SK-N-SH (cell line): Measurements from ENCODE around the gene KCNQ4. TPM values are rescaled to one million over a fixed set of nuclear protein-coding genes. Genes with fewer than 3 reads are reported as not detected.

Experiments used
- CTCF ChIA-PET: fragments of 300-600, 350-600 bp; formaldehyde crosslinking; extraction: SDS; loops from one replicate; lab custom pipeline; 2021; lab: Yijun Ruan, JAX
- POLR2A ChIA-PET: fragments of 350-600 bp; sonication (Branson Sonifier 250); formaldehyde crosslinking; extraction: SDS; loops from one replicate; lab custom pipeline; 2020; ENCODE audit warnings: antibody characterized with exemption, inconsistent platforms; lab: Yijun Ruan, JAX
- DNase-seq: peaks from one replicate; pipeline ENCODE4 v3.0.0; 2012
- H2AFZ ChIP-seq: fragments of 200-600 bp; sonication (generic); 2 replicates; pipeline ENCODE4 v1.8.1; 2016; ENCODE audit warnings: antibody characterized with exemption, mild to moderate bottlenecking, low read depth
- H3F3A ChIP-seq: fragments of 200-600 bp; sonication (generic); replicated peaks from 2 replicates; pipeline ENCODE3; 2016; ENCODE audit warnings: antibody characterized with exemption, mild to moderate bottlenecking; ENCODE audit not compliant: insufficient read depth
- H3K27ac ChIP-seq, 2 experiments: fragments of 200-500 bp in 1 of 2; fragments of 200-600 bp in 1 of 2; sonication (Bioruptor generic) in 1 of 2; sonication (generic), shearing (Covaris generic) in 1 of 2; 2 replicates each; pipeline versions ENCODE4 v1.5.1 to v1.6.1; 2014 to 2016; ENCODE audit warnings: low read depth in 2 of 2, inconsistent platforms in 1 of 2, low read length in 1 of 2, mild to moderate bottlenecking in 1 of 2, mixed read lengths in 1 of 2
- H3K27me3 ChIP-seq: fragments of 200-600 bp; sonication (generic), shearing (Covaris generic); 2 replicates; pipeline ENCODE4 v1.6.1; 2016; ENCODE audit warnings: mixed run types; ENCODE audit not compliant: insufficient read depth
- H3K36me3 ChIP-seq, 2 experiments: fragments of 200-500 bp in 1 of 2; fragments of 200-600 bp in 1 of 2; sonication (Bioruptor generic) in 1 of 2; sonication (generic) in 1 of 2; replicated peaks in 1 of 2; 2 replicates each; pipeline versions ENCODE3 to v1.5.1; 2014 to 2016; ENCODE audit warnings: low read length in 1 of 2, mild to moderate bottlenecking in 1 of 2; ENCODE audit not compliant: insufficient read depth in 2 of 2, control insufficient read depth in 1 of 2
- H3K4me1 ChIP-seq, 2 experiments: fragments of 200-500 bp in 1 of 2; fragments of 200-600 bp in 1 of 2; sonication (Bioruptor generic) in 1 of 2; sonication (generic), shearing (Covaris generic) in 1 of 2; 2 replicates each; pipeline versions ENCODE4 v1.5.1 to v1.6.1; 2014 to 2016; ENCODE audit warnings: low read depth in 1 of 2, low read length in 1 of 2, mixed run types in 1 of 2; ENCODE audit not compliant: insufficient read depth in 2 of 2, control insufficient read depth in 1 of 2
- H3K4me2 ChIP-seq: fragments of 200-600 bp; sonication (generic), shearing (Covaris generic); 2 replicates; pipeline ENCODE4 v1.6.1; 2017; ENCODE audit warnings: mixed run types
- H3K4me3 ChIP-seq, 2 experiments: fragments of 200-500 bp in 1 of 2; fragments of 200-600 bp in 1 of 2; sonication (Bioruptor generic) in 1 of 2; sonication (generic), shearing (Covaris generic) in 1 of 2; 2 replicates each; pipeline versions ENCODE4 v1.5.1 to v1.8.1; 2014 to 2016; ENCODE audit warnings: low read depth in 2 of 2, inconsistent platforms in 1 of 2, low read length in 1 of 2, mild to moderate bottlenecking in 1 of 2, mixed read lengths in 1 of 2, moderate library complexity in 1 of 2
- H3K79me2 ChIP-seq: fragments of 200-600 bp; sonication (generic); 2 replicates; pipeline ENCODE4 v1.8.1; 2017; ENCODE audit warnings: mild to moderate bottlenecking; ENCODE audit not compliant: insufficient read depth
- H3K9ac ChIP-seq: fragments of 200-600 bp; sonication (generic); 2 replicates; pipeline ENCODE4 v1.6.1; 2017; ENCODE audit warnings: mixed run types
- H3K9me2 ChIP-seq: fragments of 200-600 bp; sonication (generic); 2 replicates; pipeline ENCODE4 v1.6.1; 2017; ENCODE audit warnings: mixed run types
- H3K9me3 ChIP-seq: fragments of 200-600 bp; sonication (generic); 2 replicates; pipeline ENCODE4 v1.6.1; 2017; ENCODE audit warnings: mixed run types, mild to moderate bottlenecking, moderate library complexity
- H4K20me1 ChIP-seq: fragments of 200-600 bp; sonication (generic); 2 replicates; pipeline ENCODE4 v1.6.1; 2017; ENCODE audit warnings: mild to moderate bottlenecking, mixed run types; ENCODE audit not compliant: insufficient read depth
- EZH2phosphoT487 ChIP-seq: fragments of 200-600 bp; sonication (generic); IDR thresholded peaks from 2 replicates; pipeline ENCODE4 v1.6.1; 2017; ENCODE audit warnings: low read depth, mixed run types, mild to moderate bottlenecking, antibody characterized with exemption, moderate library complexity, borderline replicate concordance
- FOXJ3 ChIP-seq: sonication (generic); formaldehyde crosslinking; IDR thresholded peaks from 2 replicates; pipeline ENCODE4 v1.5.1; 2020; ENCODE audit warnings: mild to moderate bottlenecking, missing genetic modification reagents
- GABPA ChIP-seq: IDR thresholded peaks from 2 replicates; pipeline ENCODE4 v1.4.0; 2012; ENCODE audit warnings: low read depth, mild to moderate bottlenecking
- MEF2A ChIP-seq: IDR thresholded peaks from 2 replicates; pipeline ENCODE4 v1.4.0; 2012; ENCODE audit warnings: low read depth, borderline replicate concordance
- NFIC ChIP-seq: IDR thresholded peaks from 2 replicates; pipeline ENCODE4 v1.4.0; 2012; ENCODE audit warnings: borderline replicate concordance
- TCF12 ChIP-seq: IDR thresholded peaks from 2 replicates; pipeline ENCODE4 v1.4.0; 2012
- TEAD4 ChIP-seq: IDR thresholded peaks from 2 replicates; pipeline ENCODE4 v1.4.0; 2012; ENCODE audit warnings: mild to moderate bottlenecking, borderline replicate concordance; ENCODE audit not compliant: insufficient read depth
- WGBS: methylation state at CpG from one replicate; pipeline ENCODE4 v1.1.6; 2017; ENCODE audit warnings: low lambda C conversion rate; 5-methylcytosine and 5-hydroxymethylcytosine counted together
- polyA plus RNA-seq, 3 experiments: library from polyadenylated mRNA; depleted of rRNA; stranded (reverse); fragments of >200 nt; gene quantifications; 2 replicates each; pipeline ENCODE4 v1.2.3, GENCODE V29; 2012

KCNQ4 gene
- polyA plus RNA-seq, 1 of the 3 experiments (the other 2 are of a cell fraction), result 0.15 TPM

DNA sequence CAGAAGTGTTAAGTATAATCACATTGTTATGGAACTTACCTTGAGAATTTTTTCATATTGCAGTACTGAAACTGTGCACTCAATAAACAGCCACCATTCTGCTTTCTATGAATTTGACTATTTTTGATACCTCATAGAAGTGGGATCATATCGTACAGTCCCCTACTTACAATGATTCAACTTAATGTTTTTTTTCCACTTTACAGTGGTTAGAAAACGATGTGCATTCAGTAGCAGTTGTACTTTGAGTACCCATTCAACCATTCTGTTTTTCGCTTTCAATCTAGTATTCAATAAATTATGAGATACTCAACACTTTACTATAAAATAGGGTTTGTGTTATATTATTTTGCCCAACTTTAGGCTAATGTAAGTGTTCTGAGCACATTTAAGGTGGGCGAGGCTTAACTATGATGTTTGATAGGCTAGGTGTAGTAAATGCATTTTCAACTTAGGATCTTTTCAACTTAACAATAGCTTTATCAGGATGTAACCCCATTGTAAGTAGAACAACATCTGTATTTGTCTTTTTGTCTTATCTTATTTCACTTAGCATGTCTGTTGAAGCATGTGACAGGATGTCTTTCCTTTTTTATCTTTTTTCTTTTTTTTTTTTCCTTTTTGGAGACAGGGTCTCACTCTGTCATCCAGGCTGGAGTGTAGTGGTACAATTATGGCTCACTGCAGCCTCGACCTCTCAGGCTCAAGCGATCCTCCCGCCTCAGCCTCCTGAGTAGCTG lies 42.4 kb upstream of the KCNQ4 start:
- H4K20me1 ChIP-seq, result no peaks in the 10 kb centered on the region
- no peaks in the 10 kb centered on the region for H3K9me3 ChIP-seq
- no peak overlapping the region for H2AFZ ChIP-seq
- H3K79me2 ChIP-seq, result peaks cover 69% of the 10 kb centered on the region
- no peak overlapping the region for H3K4me3 ChIP-seq
- peaks cover 42 to 48% of the 10 kb centered on the region in 2 experiments for H3K36me3 ChIP-seq
- no peak overlapping the region for H3K4me2 ChIP-seq
- 0 out of 4 replicates have a peak, but pooled peaks cover 0 to 7% of the 10 kb centered on the region in 2 experiments for H3K4me1 ChIP-seq
- WGBS, result 97% methylated on average over 7 of the region's 7 CpGs
- POLR2A ChIA-PET, result no interaction called here
- peaks cover 5% of the 10 kb centered on the region for H3F3A ChIP-seq
- TF ChIP-seq NFIC (no peak), EZH2phosphoT487 (no peak)
- H3K27ac ChIP-seq, result no peak overlapping the region
- no peaks in the 10 kb centered on the region for H3K9me2 ChIP-seq
- CTCF ChIA-PET, result interaction anchor here (0.8 kb wide), 1 partner anchor 50 kb away, joined by 3 read pairs; no protein-coding TSS in a partner anchor
- no peak overlapping the region for H3K9ac ChIP-seq
- no peaks in the 10 kb centered on the region for H3K27me3 ChIP-seq
- no peak for DNase-seq

DNA sequence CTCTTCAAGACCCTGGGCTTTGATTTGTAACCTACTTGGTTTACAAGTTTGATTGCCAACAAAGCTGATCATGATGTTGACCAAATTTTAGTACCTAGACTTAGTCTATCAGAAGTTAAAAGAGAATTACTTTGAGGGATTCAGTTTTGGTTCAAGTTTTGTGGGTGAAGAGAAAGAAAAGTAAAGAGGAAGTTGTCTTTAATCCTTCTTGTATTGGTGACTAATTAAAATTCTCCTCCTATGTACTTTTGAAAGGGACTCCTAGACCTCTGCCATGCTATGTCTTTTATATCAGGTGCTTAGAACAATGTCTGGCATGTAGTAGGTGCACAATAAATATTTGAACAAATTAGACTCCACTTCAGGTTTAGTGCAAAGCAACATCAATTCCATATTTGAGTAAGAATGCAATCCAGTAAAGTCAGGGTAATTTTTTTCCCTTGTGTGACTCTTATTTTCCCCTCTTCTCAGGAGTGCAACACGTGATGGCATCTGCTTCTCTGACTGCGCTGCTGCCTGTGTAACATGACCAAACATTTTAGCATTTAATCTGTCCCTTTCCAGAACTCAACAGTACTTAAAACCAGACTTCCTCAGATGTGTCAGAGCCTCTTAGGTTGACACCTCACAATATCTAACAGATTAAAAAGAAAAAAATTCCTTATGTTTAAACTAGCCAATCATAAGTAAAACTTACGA lies 41.1 kb upstream of the KCNQ4 start:
- TF ChIP-seq MEF2A (no peak), TEAD4 (no peak)
- Histone ChIP-seq H3K36me3 (peaks cover 53 to 59% of the 10 kb centered on the region in 2 experiments), H3F3A (no peaks in the 10 kb centered on the region), H3K79me2 (peaks cover 59% of the 10 kb centered on the region; the same call in 1 of the 2 replicates), H3K27ac (no peak overlapping the region), H3K27me3 (no peaks in the 10 kb centered on the region), H3K9ac (no peak overlapping the region), H2AFZ (no peak overlapping the region), H4K20me1 (no peaks in the 10 kb centered on the region), H3K4me3 (no peak overlapping the region), H3K9me2 (no peaks in the 10 kb centered on the region), H3K4me1 (0 out of 4 replicates have a peak, but pooled peaks cover 0 to 7% of the 10 kb centered on the region in 2 experiments), H3K4me2 (no peak overlapping the region), H3K9me3 (no peaks in the 10 kb centered on the region)
- ChIA-PET POLR2A (no interaction called here), CTCF (interaction anchor here (1.0 kb wide), 1 partner anchor 107 kb away, joined by 3 read pairs; no protein-coding TSS in a partner anchor)
- 97% methylated on average over 3 of the region's 3 CpGs for WGBS
- DNase-seq, result no peak

- DNase-seq, result no peak
- Histone ChIP-seq H3K4me2 (no peak overlapping the region), H3K4me3 (no peak overlapping the region), H3K9me2 (no peaks in the 10 kb centered on the region), H3K4me1 (0 out of 4 replicates have a peak, but pooled peaks cover 0 to 7% of the 10 kb centered on the region in 2 experiments), H3K9me3 (no peaks in the 10 kb centered on the region), H3K36me3 (peaks cover 54 to 66% of the 10 kb centered on the region in 2 experiments), H3K27ac (no peak overlapping the region), H4K20me1 (no peaks in the 10 kb centered on the region), H3K79me2 (peaks cover 55% of the 10 kb centered on the region; the same call in 1 of the 2 replicates), H3K9ac (no peak overlapping the region), H3F3A (no peaks in the 10 kb centered on the region), H2AFZ (no peak overlapping the region), H3K27me3 (no peaks in the 10 kb centered on the region)
- CTCF ChIA-PET, result interaction anchor here (1.0 kb wide), 1 partner anchor 106 kb away, joined by 3 read pairs; no protein-coding TSS in a partner anchor
- POLR2A ChIA-PET, result no interaction called here
- no peak for TF ChIP-seq TCF12
- TF ChIP-seq GABPA, result no peak
- no peak for TF ChIP-seq FOXJ3
- WGBS, result 96% methylated on average over 3 of the region's 3 CpGs
These were observed 40.1 kb upstream of the KCNQ4 start for GRCh38 chr1:40743452-40743851.
